AG08395 (cell line): Measurements from ENCODE around the gene MAP4K4.
"Not testable (repeated sequence)": the region's sequence is repeated elsewhere in the genome, so short reads cannot be mapped to it uniquely, and the experiment has no call there.

Experiments
- DNase-seq: peaks from one replicate; pipeline ENCODE4 v3.0.0; 2012; ENCODE audit warnings: mixed read lengths, low spot score

MAP4K4 gene

DNA sequence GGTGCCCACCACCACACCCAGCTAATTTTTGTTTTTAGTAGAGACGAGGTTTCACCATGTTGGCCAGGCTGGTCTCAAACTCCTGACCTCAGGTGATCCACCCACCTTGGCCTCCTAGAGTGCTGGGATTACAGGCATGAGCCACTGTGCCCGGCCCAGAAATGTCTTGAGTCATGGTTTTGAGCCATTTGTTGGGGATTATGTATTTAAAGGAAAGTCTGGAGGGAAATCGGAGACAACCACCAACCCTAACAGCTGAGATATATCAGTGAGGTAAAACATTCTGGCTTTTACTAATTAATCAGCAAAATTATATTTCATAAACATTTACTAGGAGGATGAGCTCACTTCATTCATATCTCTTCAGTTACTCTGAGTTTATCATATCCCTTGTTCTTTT is 72.2 kb downstream of the MAP4K4 start:
- not testable (repeated sequence) for DNase-seq

DNA sequence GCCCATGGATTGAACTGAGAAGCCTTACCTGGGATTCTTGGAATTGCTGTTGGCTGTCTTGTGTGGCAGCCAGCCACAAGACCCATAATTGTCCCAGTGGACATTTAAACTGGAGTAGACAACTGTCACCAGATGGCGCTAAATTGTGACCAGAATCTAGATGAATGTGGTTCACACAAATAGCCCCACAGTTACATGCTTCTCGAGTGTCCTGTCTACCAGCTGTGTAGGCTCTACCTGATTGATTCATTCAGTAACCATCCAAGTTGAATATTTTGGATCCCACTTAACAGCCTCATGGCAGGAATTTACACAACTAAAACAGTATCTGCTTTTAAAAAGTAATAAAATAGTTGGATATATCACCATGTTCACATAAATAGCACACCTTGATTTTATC is 73.2 kb downstream of the MAP4K4 start:
- DNase-seq: no peak

DNA sequence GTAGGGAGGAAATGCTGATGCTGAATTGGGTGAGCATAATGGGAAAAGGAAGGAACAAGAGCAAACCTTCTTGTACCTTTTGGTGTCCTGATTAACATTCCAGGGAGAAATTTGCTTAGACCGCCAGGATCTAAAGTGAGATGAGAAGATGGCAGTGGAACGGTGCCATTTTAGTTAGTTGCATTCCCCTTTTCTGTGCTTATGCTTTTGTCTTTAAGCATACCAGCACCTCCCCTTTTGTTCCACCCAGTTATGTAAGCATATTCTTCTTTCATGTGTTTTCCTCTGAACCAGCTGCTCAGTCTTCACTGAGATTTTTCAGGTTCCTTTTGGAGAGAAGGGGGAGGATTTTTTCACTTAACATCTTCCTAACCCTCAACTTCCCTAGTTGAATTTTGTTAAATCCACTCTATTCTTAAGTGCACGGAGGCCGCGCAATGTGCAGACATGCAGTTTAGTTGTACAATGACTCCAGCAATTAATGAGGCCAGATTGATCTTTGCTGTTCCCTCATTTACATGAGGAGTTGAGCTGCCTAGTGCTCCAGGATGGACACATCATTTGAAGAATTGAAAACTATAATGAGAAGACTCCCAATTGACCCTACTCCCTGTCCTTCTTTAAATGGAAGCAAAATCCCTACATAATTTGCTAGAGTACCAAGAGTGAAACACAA is 73.9 kb downstream of the MAP4K4 start:
- no peak for DNase-seq

- no peak for DNase-seq
Observed at GRCh38 chr2:101771910-101772321, 74.4 kb downstream of the MAP4K4 start.

GRCh38 chr2:101773137-101773536 is 75.6 kb downstream of the MAP4K4 start:
- DNase-seq: no peak

GRCh38 chr2:101773961-101774360 is 76.5 kb downstream of the MAP4K4 start:
- not testable (repeated sequence) for DNase-seq

GRCh38 chr2:101775092-101775491 is 77.6 kb downstream of the MAP4K4 start:
- no peak for DNase-seq

GRCh38 chr2:101775636-101776035 is 78.1 kb downstream of the MAP4K4 start:
- no peak for DNase-seq

DNA sequence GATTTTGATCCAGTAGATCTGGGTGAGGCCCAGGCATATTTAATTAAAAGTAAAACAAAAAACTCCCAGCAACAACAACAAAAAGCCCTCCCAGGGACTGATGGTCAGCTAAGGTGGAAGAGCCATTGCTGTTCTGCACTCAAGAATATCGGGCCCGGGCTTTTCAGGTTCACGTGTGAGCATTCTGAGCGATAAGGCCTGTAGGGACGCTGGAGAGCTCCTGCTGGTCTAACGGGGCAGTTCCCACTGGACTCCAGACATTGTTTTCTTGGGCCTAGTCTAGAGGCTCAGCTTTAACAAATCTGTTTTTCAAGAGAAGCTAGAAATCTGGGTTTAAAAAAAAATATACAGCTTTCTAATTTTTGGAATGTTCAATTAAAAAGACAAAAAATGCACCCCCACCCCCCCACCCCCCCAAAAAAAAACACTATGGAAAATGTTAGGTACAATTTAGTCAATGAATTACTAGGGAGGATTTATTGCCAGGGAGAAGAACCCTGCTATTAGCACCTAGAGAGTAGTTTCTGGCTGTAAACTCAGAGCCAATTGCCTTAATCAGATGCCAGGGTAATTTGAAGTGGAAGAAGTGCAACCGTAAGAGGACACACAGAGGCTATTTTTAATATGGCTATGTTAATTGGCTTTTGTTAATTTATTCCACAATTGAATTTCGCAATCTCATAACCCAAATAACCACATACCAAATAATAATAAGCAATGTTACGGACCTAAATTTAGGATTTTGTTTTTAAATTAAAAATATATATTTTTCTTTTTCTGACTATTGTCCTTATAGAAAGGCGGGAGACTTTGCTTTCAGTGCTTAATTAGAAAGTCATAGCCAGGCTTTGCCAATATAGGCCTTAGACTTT is 78.9 kb downstream of the MAP4K4 start:
- DNase-seq: no peak

- no peak for DNase-seq
Observed at GRCh38 chr2:101777337-101777736, 79.8 kb downstream of the MAP4K4 start.

DNA sequence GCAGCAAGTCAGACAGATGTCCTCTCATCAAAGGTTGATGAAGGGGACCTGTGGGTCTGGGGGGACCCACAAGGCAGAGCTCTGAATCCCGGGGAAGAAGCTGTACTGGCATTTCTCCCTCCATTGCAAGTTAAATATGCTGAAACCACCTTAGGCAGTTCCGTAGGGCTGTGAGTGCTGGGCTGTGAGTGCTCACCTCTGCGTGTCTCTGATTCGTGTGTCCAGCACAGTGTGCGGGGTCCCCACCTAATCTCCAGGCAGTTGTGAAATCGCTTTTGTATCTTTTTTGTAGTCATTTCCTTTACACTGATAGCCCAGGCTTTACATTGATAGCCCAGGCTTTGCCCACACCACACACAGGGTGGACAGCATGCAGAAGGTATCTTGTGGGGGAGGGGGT is 80.6 kb downstream of the MAP4K4 start:
- DNase-seq: no peak

DNA sequence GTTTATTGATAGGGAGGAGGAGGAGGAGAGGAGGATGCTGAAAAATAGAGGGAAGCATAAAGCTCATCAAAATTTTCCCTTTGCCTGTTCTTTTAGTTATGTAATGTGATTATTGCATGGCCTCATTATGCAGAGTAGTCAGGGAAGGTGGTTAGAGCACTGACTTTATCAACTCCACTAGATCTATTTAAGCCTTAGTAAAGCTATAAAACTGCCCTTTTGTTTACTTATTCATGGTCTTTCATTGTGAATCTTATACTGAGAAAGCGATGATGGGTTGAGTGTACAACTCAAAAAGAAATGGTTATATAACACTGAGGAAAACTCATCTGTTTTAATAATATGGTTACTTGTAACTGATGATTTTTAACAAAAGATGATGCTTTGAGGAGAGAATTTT is 81.7 kb downstream of the MAP4K4 start:
- no peak for DNase-seq

DNA sequence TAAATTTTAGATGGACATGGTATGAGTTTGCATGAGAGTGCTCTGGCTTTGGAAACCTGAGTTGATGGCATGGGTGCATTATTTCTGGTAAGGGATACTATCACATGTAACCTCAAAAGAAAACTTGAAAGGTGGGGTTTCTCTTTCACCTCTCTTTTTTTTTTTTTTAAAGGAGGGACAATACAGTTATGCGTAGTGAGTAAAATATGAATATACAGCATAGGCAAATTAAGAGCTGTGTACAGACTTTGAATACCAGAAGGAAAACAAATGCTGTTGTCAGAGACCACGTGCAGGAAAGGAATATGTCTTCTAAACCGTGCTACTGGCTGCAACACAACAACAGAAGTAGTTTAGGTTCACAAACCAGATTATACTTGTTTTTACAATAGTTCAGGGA is 82.1 kb downstream of the MAP4K4 start:
- DNase-seq: no peak

DNA sequence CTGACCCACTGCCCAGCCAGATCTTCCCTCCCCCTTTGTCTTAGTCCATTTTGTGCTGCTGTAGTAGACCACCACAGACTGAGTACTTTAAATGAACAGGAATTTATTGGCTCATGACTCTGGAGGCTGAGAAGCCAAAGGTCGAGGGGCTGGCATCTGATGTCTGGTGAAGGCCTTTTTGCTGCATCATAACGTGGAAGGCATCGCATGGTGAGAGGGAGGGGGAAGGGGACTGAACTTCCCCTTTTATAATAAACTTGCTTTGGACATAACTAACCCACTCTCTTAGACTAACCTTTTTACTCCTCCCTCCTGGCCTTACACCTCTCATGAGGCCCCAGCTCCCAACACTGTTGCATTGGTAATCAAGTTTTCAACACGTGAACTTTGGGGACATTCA is 83.8 kb downstream of the MAP4K4 start:
- no peak for DNase-seq

DNA sequence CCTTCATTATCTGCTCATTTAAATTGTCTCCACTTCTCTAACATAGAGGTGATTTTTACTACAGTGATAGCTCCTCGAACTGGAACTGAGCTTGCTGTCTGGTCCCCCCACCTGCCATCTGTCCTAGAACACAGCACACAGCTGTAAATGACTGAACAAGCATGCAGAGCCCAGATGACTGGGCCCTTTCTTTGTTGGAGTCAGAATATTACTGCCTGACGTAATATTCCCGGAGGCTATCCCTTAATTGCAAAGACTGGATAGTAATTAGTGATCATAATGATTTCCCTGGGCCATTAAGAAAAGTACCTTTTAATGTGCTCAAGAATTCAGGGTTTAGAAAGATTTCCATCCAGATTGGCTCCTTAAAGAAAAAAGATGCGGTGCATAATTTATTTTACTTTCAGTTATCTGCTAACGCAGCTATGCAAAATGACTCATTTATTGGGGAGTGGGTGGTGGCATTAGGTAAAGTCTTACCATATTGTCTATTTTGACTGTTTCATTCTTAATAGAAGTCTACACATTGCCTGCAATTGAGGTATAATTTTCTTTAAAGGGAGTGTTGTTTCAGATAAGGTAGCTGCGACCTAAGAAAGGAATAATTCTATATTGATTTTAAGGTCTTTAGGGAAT is 84.4 kb downstream of the MAP4K4 start:
- DNase-seq: no peak

GRCh38 chr2:101782427-101782792 is 84.9 kb downstream of the MAP4K4 start:
- no peak for DNase-seq

GRCh38 chr2:101787097-101787496 is 89.6 kb downstream of the MAP4K4 start:
- no peak for DNase-seq

- DNase-seq: no peak
Observed at GRCh38 chr2:101788565-101788964, 91.1 kb downstream of the MAP4K4 start.

DNA sequence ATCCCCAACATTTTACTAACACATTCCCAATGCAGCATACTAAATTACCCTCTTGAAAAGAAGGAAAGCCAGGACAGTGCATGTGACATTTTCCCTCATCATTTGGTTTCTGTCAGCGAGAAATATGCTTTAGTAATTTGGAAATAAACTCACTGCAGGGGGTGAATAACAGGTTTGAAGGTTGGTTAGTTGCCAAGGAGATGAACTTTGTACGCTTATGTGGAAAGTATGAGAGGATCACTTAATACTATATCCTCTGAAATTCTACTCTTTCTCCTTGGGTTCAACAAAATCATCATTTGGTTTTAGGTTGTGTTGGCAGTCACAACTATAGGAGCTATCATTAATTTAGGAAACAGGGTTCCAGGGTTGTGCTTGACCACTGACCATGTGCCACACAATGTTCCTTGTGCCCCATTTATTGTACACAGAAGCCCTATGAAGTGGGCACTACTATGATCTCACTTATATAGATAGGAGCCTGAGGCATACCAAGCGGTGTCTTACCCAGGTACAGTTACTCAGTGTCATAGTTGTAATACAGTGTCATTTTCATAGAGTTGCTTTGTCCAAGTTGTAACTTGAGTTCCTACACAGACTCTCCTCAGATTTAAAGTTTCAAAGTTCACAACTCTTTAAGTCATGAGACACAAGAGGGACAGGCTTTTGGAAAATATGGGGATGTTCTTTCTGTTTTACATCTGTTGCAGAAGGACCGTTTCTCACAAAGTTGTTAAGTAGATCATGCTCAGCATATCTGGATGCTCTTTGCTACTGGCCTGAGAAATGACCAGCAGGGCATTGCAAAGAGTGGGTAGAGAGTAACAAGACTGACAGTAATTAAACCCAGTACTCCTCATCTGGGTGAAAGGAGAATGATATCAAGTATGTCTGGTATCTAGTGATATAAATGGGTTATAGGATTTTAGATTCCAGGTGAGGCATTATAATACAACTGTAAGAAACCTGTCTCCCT is 91.8 kb downstream of the MAP4K4 start:
- no peak for DNase-seq

DNA sequence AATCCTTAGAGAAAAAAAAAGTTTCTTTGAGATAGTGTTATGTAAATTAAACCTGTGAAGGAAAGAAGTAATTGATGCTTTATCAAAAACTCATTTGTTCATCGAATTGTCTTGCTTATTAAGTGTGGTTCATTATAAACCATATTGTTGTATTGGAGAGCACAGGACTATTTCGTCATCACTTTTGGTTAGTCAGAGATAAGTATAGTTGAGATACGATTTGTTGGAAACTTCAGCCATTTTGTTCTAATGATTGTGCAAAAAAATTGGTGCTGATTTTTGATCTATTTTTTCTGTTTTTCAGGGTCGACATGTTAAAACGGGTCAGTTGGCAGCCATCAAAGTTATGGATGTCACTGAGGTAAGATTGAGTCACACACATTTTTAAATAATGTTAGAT is 92.9 kb downstream of the MAP4K4 start:
- no peak for DNase-seq

DNA sequence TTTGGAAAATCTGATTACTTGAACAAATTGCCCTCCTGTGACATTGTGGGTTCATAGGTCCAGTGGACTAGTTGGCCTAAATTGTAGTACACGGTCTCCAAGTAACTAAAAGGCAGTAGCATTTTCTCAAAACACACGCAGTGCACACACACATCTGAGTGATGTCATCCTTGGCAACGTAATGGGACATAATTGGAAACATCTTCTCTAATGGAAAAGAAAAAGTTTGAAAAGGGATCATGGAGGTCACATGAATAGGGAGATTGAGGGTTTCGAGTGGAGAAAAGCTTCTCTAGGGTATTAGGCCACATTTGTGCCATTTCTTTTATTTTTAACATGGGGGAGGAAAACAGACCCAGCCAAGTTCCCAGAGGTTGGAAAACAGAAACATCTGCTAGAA is 93.3 kb downstream of the MAP4K4 start:
- DNase-seq: peak; percentile 74

- no peak for DNase-seq
Observed at GRCh38 chr2:101792208-101792607, 94.7 kb downstream of the MAP4K4 start.
